Measurements from ENCODE around the gene SNRPA1.

SNRPA1 gene

GRCh38 chr15:101266034-101266433 lies 29.0 kb downstream of the SNRPA1 start:
- TF ChIP-seq, protein P1, sequence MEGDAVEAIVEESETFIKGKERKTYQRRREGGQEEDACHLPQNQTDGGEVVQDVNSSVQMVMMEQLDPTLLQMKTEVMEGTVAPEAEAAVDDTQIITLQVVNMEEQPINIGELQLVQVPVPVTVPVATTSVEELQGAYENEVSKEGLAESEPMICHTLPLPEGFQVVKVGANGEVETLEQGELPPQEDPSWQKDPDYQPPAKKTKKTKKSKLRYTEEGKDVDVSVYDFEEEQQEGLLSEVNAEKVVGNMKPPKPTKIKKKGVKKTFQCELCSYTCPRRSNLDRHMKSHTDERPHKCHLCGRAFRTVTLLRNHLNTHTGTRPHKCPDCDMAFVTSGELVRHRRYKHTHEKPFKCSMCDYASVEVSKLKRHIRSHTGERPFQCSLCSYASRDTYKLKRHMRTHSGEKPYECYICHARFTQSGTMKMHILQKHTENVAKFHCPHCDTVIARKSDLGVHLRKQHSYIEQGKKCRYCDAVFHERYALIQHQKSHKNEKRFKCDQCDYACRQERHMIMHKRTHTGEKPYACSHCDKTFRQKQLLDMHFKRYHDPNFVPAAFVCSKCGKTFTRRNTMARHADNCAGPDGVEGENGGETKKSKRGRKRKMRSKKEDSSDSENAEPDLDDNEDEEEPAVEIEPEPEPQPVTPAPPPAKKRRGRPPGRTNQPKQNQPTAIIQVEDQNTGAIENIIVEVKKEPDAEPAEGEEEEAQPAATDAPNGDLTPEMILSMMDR (IDR thresholded peaks at IDR 0.05; ENCODE audit: insufficient read depth, low read length, poor library complexity, severe bottlenecking) = no peak
- no peak for TF ChIP-seq EZH2phosphoT487 (conservative IDR thresholded peaks at IDR 0.05; ENCODE audit: low read length)
- Histone ChIP-seq H2AFZ (ENCODE audit: low read depth, low read length, severe bottlenecking) (no peak overlapping the region), H3K9ac (ENCODE audit: low read length) (no peak overlapping the region), H3F3A (ENCODE audit: insufficient read depth) (no peaks in the 10 kb centered on the region), H4K20me1 (ENCODE audit: low read depth, low read length) (no peaks in the 10 kb centered on the region), H3K9me2 (replicated peaks; ENCODE audit: insufficient read depth, low read length) (no peaks in the 10 kb centered on the region), H3K27ac (ENCODE audit: low read depth, low read length) (no peak overlapping the region), H3K4me2 (ENCODE audit: low read depth, low read length, poor library complexity, severe bottlenecking) (no peak overlapping the region), H3K36me3 (ENCODE audit: low read length) (no peaks in the 10 kb centered on the region), H3K4me3 (ENCODE audit: insufficient read depth, low read length, poor library complexity, severe bottlenecking) (no peak overlapping the region), H3K79me2 (ENCODE audit: insufficient read depth, low read length) (no peaks in the 10 kb centered on the region), H3K9me3 (ENCODE audit: insufficient read depth, low read length) (no peaks in the 10 kb centered on the region), H3K27me3 (ENCODE audit: low read length) (no peaks in the 10 kb centered on the region)

DNA sequence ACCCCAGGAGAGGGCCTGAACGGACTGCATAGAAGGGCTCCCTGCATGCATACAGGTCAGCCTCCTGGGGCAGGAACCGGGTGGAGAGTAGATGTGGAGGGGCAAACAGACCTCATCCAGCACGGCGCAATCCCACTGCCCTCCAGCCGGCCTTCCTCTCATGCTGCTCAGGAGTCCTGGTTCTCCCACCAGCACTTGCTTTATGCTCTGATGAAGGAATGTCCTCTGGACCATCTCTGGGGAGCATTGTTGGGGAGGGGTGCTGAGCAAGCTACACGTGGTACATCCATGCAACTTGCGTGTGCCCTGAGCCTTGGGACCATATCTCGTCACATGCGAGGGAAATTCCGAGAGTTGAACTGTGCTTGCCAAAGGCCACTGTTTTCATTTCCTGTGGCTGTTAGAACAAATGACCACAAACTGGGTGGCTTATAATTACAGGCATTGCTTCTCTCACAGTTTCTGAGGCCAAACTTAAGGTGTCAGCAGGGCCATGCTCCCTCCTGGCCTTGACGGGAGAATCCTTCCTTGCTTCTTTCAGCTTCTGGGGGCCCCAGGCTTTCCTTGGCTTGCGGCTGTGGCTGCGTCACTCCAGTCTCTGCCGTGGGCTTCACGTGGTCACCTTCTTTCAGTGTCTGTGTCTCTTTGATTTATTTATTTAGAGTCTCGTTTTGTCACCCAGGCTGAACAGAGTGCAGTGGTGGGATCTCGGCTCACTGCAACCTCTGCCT lies 30.0 kb downstream of the SNRPA1 start:
- Histone ChIP-seq H3K36me3 (ENCODE audit: low read length) (no peaks in the 10 kb centered on the region), H3K4me2 (ENCODE audit: low read depth, low read length, poor library complexity, severe bottlenecking) (no peak overlapping the region), H2AFZ (ENCODE audit: low read depth, low read length, severe bottlenecking) (no peak overlapping the region), H3K79me2 (ENCODE audit: insufficient read depth, low read length) (no peaks in the 10 kb centered on the region), H3K27me3 (ENCODE audit: low read length) (no peaks in the 10 kb centered on the region), H3F3A (ENCODE audit: insufficient read depth) (no peaks in the 10 kb centered on the region), H3K9ac (ENCODE audit: low read length) (no peak overlapping the region), H3K27ac (ENCODE audit: low read depth, low read length) (no peak overlapping the region), H4K20me1 (ENCODE audit: low read depth, low read length) (no peaks in the 10 kb centered on the region), H3K9me3 (ENCODE audit: insufficient read depth, low read length) (no peaks in the 10 kb centered on the region), H3K4me3 (ENCODE audit: insufficient read depth, low read length, poor library complexity, severe bottlenecking) (no peak overlapping the region), H3K9me2 (replicated peaks; ENCODE audit: insufficient read depth, low read length) (no peaks in the 10 kb centered on the region)
- TF ChIP-seq, protein P1 (IDR thresholded peaks at IDR 0.05; ENCODE audit: insufficient read depth, low read length, poor library complexity, severe bottlenecking) = no peak
- TF ChIP-seq EZH2phosphoT487 (conservative IDR thresholded peaks at IDR 0.05; ENCODE audit: low read length) = no peak

- Histone ChIP-seq H2AFZ (ENCODE audit: low read depth, low read length, severe bottlenecking) (no peak overlapping the region), H3K36me3 (ENCODE audit: low read length) (no peaks in the 10 kb centered on the region), H3K9me3 (ENCODE audit: insufficient read depth, low read length) (no peaks in the 10 kb centered on the region), H4K20me1 (ENCODE audit: low read depth, low read length) (no peaks in the 10 kb centered on the region), H3K79me2 (ENCODE audit: insufficient read depth, low read length) (no peaks in the 10 kb centered on the region), H3K4me3 (ENCODE audit: insufficient read depth, low read length, poor library complexity, severe bottlenecking) (no peak overlapping the region), H3K27me3 (ENCODE audit: low read length) (no peaks in the 10 kb centered on the region), H3K27ac (ENCODE audit: low read depth, low read length) (no peak overlapping the region), H3F3A (ENCODE audit: insufficient read depth) (no peaks in the 10 kb centered on the region), H3K9me2 (replicated peaks; ENCODE audit: insufficient read depth, low read length) (no peaks in the 10 kb centered on the region), H3K9ac (ENCODE audit: low read length) (no peak overlapping the region), H3K4me2 (ENCODE audit: low read depth, low read length, poor library complexity, severe bottlenecking) (no peak overlapping the region)
- no peak for TF ChIP-seq EZH2phosphoT487 (conservative IDR thresholded peaks at IDR 0.05; ENCODE audit: low read length)
- TF ChIP-seq, protein P1 (IDR thresholded peaks at IDR 0.05; ENCODE audit: insufficient read depth, low read length, poor library complexity, severe bottlenecking) = no peak
These were observed 31.0 kb downstream of the SNRPA1 start for GRCh38 chr15:101264011-101264410.
